B cell (primary cell): ENCODE results near the gene TNXB. TPM values are rescaled to one million over a fixed set of nuclear protein-coding genes. Genes with fewer than 3 reads are reported as not detected.
"Not testable (repeated sequence)": the region's sequence is repeated elsewhere in the genome, so short reads cannot be mapped to it uniquely, and the experiment has no call there.

Experiments
- ATAC-seq: fragments of 200-7000 bp; cut with Tn5 transposase; one replicate; pipeline ENCODE4 v1.10.0; 2021; ENCODE audit warnings: low read depth, mild to moderate bottlenecking, moderate number of reproducible peaks, moderate library complexity
- CTCF ChIA-PET: fragments of 350-600 bp; sonication (Branson Sonifier 250); formaldehyde crosslinking; loops from one replicate; lab custom pipeline; 2021; ENCODE audit warnings: antibody characterized with exemption, inconsistent platforms; lab: Charles Lee
- POLR2A ChIA-PET: fragments of 350-600 bp; sonication (Branson Sonifier 250); formaldehyde crosslinking; loops from one replicate; lab custom pipeline; 2021; ENCODE audit warnings: antibody characterized with exemption; lab: Charles Lee
- DNase-seq: peaks from one replicate; pipeline ENCODE4 v3.0.0; 2013
- H2AFZ ChIP-seq: 2 replicates; pipeline ENCODE4 v1.6.1; 2012; ENCODE audit warnings: mild to moderate bottlenecking, low read depth, low read length; ENCODE audit not compliant: insufficient read depth, poor library complexity, severe bottlenecking
- H3K27ac ChIP-seq, 2 donors: 1 replicate in 1 of 2; 2 replicates in 1 of 2; pipeline ENCODE4 v1.5.1; 2012 to 2013; ENCODE audit warnings: low read length in 2 of 2, mild to moderate bottlenecking in 2 of 2, moderate library complexity in 1 of 2
- H3K27me3 ChIP-seq, 4 experiments: fragments of 200-600 bp in 1 of 4; sonication (generic) in 1 of 4; replicated peaks in 1 of 4; 1 replicate in 2 of 4; 2 replicates in 2 of 4; pipeline versions ENCODE4 v1.6.1 to v1.7.0; 2013 to 2016; ENCODE audit warnings: low read length in 3 of 4, mild to moderate bottlenecking in 2 of 4, mixed read lengths in 1 of 4, moderate library complexity in 1 of 4; ENCODE audit not compliant: insufficient read depth in 4 of 4, control insufficient read depth in 3 of 4; ENCODE audit errors: control extremely low read depth in 1 of 4
- H3K36me3 ChIP-seq, 2 experiments: replicated peaks in 1 of 2; 1 replicate in 1 of 2; 2 replicates in 1 of 2; pipeline versions ENCODE4 v1.6.1 to v1.7.1; 2013; ENCODE audit warnings: low read length in 1 of 2; ENCODE audit not compliant: insufficient read depth in 2 of 2, control insufficient read depth in 1 of 2; ENCODE audit errors: control extremely low read depth in 1 of 2, extremely low read depth in 1 of 2
- H3K4me1 ChIP-seq, 2 donors: fragments of 200-600 bp in 1 of 2; sonication (generic) in 1 of 2; 1 replicate in 1 of 2; 2 replicates in 1 of 2; pipeline versions ENCODE4 v1.5.1 to v1.6.1; 2013 to 2017; ENCODE audit warnings: low read length in 2 of 2; ENCODE audit not compliant: control insufficient read depth in 2 of 2, insufficient read depth in 2 of 2
- H3K4me2 ChIP-seq: replicated peaks from 2 replicates; pipeline ENCODE3; 2012; ENCODE audit warnings: mild to moderate bottlenecking, low read depth, low read length; ENCODE audit not compliant: poor library complexity, severe bottlenecking
- H3K4me3 ChIP-seq, 5 experiments: fragments of 200-600 bp in 1 of 5; sonication (generic) in 1 of 5; 1 replicate in 3 of 5; 2 replicates in 2 of 5; pipeline versions ENCODE4 v1.5.1 to v1.7.0; 2011 to 2016; ENCODE audit warnings: low read length in 4 of 5, mild to moderate bottlenecking in 4 of 5, low read depth in 2 of 5, control low read depth in 1 of 5, moderate library complexity in 1 of 5; ENCODE audit not compliant: insufficient read depth in 1 of 5; ENCODE audit errors: control extremely low read depth in 1 of 5, extremely low read depth in 1 of 5
- H3K79me2 ChIP-seq: fragments of 200-600 bp; sonication (generic); one replicate; pipeline ENCODE4 v1.6.0; 2016; ENCODE audit warnings: low read length; ENCODE audit not compliant: control insufficient read depth, insufficient read depth
- H3K9ac ChIP-seq: fragments of 200-600 bp; sonication (generic); 2 replicates; pipeline ENCODE4 v1.6.1; 2017; ENCODE audit warnings: mild to moderate bottlenecking, low read length, moderate library complexity
- H3K9me3 ChIP-seq, 3 donors: one replicate each; pipeline versions ENCODE4 v1.6.1 to v1.7.1; 2013; ENCODE audit warnings: low read length in 2 of 3; ENCODE audit not compliant: control insufficient read depth in 2 of 3, insufficient read depth in 1 of 3; ENCODE audit errors: control extremely low read depth in 1 of 3
- H4K20me1 ChIP-seq: 2 replicates; pipeline ENCODE4 v1.6.0; 2012; ENCODE audit warnings: mild to moderate bottlenecking, low read length; ENCODE audit not compliant: insufficient read depth, control insufficient read depth, poor library complexity, severe bottlenecking
- H3K27ac Mint-ChIP-seq: one replicate; pipeline ENCODE4 v1.8.0; 2021; ENCODE audit warnings: mixed read lengths
- H3K27me3 Mint-ChIP-seq: one replicate; pipeline ENCODE4 v1.8.0; 2021; ENCODE audit warnings: mixed read lengths
- H3K4me1 Mint-ChIP-seq: one replicate; pipeline ENCODE4 v1.8.0; 2021; ENCODE audit warnings: mixed read lengths
- H3K4me3 Mint-ChIP-seq: one replicate; pipeline ENCODE4 v1.8.0; 2021; ENCODE audit warnings: mixed read lengths
- H3K9me3 Mint-ChIP-seq: one replicate; pipeline ENCODE4 v1.8.0; 2022; ENCODE audit warnings: mixed read lengths; ENCODE audit not compliant: insufficient read depth
- WGBS: methylation state at CpG from one replicate; pipeline ENCODE4 v1.1.5; 2013; ENCODE audit warnings: missing lambda C conversion rate; ENCODE audit not compliant: insufficient coverage; 5-methylcytosine and 5-hydroxymethylcytosine counted together
- intact Hi-C: fragments of 100-400 bp; cut with micrococcal nuclease; formaldehyde crosslinking; loops from one replicate; pipeline ENCODE4 v1.10.0; 2022
- polyA plus RNA-seq: library from polyadenylated mRNA; depleted of rRNA; stranded (reverse); fragments of >200 nt; gene quantifications from 2 replicates; pipeline ENCODE4 v1.2.3, GENCODE V29; 2012
- total RNA-seq, 2 donors: library from RNA; stranded (reverse); fragments of 120-200 nt in 1 of 2; gene quantifications; 1 replicate in 1 of 2; 2 replicates in 1 of 2; pipeline versions ENCODE4 v1.2.3 to v1.2.4, GENCODE V29; 2013 to 2022

TNXB gene
- total and polyA plus RNA-seq, 2 donors (not counting 1 experiment from before 2014, with no cell fraction given), result 1.4 to 19.0 TPM

DNA sequence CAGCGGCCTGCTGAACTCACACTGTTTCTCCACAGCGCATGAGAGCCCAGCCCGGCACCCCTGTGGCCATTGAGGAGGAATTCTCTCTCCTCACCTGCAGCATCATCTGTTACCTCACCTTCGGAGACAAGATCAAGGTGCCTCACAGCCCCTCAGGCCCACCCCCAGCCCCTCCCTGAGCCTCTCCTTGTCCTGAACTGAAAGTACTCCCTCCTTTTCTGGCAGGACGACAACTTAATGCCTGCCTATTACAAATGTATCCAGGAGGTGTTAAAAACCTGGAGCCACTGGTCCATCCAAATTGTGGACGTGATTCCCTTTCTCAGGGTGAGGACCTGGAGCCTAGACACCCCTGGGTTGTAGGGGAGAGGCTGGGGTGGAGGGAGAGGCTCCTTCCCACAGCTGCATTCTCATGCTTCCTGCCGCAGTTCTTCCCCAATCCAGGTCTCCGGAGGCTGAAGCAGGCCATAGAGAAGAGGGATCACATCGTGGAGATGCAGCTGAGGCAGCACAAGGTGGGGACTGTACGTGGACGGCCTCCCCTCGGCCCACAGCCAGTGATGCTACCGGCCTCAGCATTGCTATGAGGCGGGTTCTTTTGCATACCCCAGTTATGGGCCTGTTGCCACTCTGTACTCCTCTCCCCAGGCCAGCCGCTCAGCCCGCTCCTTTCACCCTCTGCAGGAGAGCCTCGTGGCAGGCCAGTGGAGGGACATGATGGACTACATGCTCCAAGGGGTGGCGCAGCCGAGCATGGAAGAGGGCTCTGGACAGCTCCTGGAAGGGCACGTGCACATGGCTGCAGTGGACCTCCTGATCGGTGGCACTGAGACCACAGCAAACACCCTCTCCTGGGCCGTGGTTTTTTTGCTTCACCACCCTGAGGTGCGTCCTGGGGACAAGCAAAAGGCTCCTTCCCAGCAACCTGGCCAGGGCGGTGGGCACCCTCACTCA lies 69.5 kb downstream of the TNXB start:
- H2AFZ ChIP-seq, H3K4me3 Mint-ChIP-seq, H3K9me3 Mint-ChIP-seq, H3K27ac Mint-ChIP-seq, H3K9me3 ChIP-seq, H3K36me3 ChIP-seq, POLR2A ChIA-PET, CTCF ChIA-PET, H3K27ac ChIP-seq, H3K4me2 ChIP-seq, DNase-seq, H4K20me1 ChIP-seq, ATAC-seq, H3K9ac ChIP-seq, H3K4me1 Mint-ChIP-seq, H3K4me1 ChIP-seq, H3K27me3 Mint-ChIP-seq, H3K27me3 ChIP-seq, H3K79me2 ChIP-seq, H3K4me3 ChIP-seq: not testable (repeated sequence)
- WGBS, result 83% methylated on average over 16 of the region's 24 CpGs
- intact Hi-C loops, result loop anchor here (10.0 kb wide), 2 partner anchors 115 to 755 kb away; partner anchors contain the start of genes PPT2 and PRRT1

DNA sequence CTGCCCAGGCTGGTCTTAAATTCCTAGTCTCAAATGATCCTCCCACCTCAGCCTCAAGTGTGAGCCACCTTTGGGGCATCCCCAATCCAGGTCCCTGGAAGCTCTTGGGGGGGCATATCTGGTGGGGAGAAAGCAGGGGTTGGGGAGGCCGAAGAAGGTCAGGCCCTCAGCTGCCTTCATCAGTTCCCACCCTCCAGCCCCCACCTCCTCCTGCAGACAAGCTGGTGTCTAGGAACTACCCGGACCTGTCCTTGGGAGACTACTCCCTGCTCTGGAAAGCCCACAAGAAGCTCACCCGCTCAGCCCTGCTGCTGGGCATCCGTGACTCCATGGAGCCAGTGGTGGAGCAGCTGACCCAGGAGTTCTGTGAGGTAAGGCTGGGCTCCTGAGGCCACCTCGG lies 70.3 kb downstream of the TNXB start:
- H3K4me1 Mint-ChIP-seq, POLR2A ChIA-PET, H3K9me3 Mint-ChIP-seq: not testable (repeated sequence)

GRCh38 chr6:32037598-32038524 lies 71.3 kb downstream of the TNXB start, which contains the start of gene CYP21A2:
Gene CYP21A2, plus strand, starts transcription at chr6:32038415. Its CDS starts 8 bp downstream, at chr6:32038423.
- H3K79me2 ChIP-seq, H3K27ac ChIP-seq, H3K9me3 ChIP-seq, H3K4me2 ChIP-seq, CTCF ChIA-PET, H3K27ac Mint-ChIP-seq, POLR2A ChIA-PET, H3K4me1 ChIP-seq, H3K4me3 Mint-ChIP-seq, intact Hi-C loops, H3K27me3 ChIP-seq, H3K27me3 Mint-ChIP-seq, H4K20me1 ChIP-seq, H3K9ac ChIP-seq, H3K9me3 Mint-ChIP-seq, H3K36me3 ChIP-seq, DNase-seq, H2AFZ ChIP-seq, H3K4me3 ChIP-seq, H3K4me1 Mint-ChIP-seq: not testable (repeated sequence)
- ATAC-seq, result peak; percentile 47
- 94% methylated on average over 8 of the region's 19 CpGs for WGBS

More for the DNA sequence above, 70.3 kb downstream of the TNXB start:
- ATAC-seq, H4K20me1 ChIP-seq, H3K4me1 ChIP-seq, H3K27me3 Mint-ChIP-seq, H3K36me3 ChIP-seq, H3K4me2 ChIP-seq, intact Hi-C loops, CTCF ChIA-PET, H2AFZ ChIP-seq, H3K4me3 ChIP-seq, H3K27ac ChIP-seq, H3K79me2 ChIP-seq, DNase-seq, H3K27me3 ChIP-seq, H3K27ac Mint-ChIP-seq, H3K4me3 Mint-ChIP-seq, H3K9ac ChIP-seq, H3K9me3 ChIP-seq: not testable (repeated sequence)
- no CpG with 5 or more reads among the region's 5 CpGs for WGBS
